NCI-H1930 (cell line): ENCODE measurements around the gene RIMBP2.
"Not testable (repeated sequence)": the region's sequence is repeated elsewhere in the genome, so short reads cannot be mapped to it uniquely, and the experiment has no call there.

Experiments
- DNase-seq, 2 experiments: peaks; one replicate each; lab custom pipeline; 2025; lab: John Stamatoyannopoulos, UW

The RIMBP2 gene

DNA sequence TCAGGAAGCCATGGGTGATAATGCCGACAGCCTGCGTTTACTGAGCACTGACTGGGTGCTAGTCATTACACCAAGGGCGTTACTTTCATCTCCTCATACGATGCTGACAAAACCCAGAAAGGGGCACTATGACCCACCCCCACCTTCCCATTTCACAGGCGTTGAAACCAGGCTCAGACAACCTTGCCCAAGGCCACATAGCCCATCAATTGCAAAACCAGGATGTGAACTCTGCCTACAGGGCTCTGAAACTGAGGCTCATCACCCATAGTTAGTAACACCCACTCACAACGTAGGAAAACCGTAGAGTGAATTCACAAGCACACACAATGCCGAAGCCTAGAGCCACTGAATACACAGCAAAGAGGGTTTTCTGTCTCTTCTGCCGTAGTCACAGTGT is 119.9 kb downstream of the RIMBP2 start:
- no peak for DNase-seq

DNA sequence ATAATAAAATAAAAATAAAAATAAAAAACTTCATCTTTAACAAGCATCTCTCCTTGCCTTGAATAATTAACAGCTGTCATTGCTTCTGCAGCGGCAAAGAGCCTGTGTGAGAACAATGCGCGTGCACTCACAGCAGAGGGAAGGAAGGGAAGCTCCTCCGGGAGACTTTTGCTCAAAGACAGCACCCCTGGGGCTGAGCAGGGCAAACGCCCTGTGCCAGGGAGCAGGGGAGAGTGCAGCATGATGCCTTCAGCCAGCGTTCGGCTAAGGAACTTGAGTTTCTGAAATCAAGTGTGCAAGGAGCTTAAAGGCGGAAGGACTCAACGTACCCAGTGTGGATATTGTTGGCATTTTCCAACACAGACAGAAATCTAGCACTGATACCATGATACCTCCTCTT is 120.5 kb downstream of the RIMBP2 start:
- no peak for DNase-seq

DNA sequence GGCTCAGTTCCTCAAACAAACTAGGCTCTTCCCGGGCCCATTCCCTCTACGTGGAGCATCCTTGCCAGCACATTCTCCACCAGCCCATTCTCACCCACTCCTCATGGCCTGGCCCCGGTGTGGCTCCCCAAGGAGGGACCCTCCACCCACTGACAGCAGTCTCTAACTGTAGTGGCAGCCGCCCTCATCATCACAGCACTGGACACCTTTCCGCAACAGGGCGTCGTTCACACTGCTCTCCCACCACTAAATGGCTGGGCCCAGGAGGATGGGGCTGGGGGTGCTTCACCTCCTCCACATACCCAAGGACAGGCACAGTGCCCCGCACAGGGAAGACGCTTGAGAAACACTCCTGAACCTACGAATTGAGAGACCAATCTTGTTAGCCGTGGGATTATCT is 123.0 kb downstream of the RIMBP2 start:
- no peak for DNase-seq

DNA sequence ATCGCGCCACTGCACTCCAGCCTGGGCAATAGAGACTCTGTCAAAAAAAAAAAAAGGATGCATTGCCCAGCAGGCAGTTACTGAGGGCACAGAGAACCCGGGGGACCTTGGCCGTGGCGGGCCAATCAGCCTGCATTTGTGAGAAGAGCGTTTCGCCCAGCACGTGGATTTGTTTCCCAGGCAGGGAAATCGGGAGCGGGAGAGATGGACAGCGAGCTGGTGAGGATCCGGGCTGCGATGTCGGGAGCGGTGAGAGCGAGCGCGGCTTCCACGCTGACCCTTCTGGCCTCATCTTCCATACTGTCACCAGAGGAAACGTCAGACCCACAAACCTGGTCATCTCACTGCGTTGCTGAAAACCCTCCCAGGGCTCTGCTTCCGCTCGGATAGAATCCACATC is 123.5 kb downstream of the RIMBP2 start:
- no peak for DNase-seq

DNA sequence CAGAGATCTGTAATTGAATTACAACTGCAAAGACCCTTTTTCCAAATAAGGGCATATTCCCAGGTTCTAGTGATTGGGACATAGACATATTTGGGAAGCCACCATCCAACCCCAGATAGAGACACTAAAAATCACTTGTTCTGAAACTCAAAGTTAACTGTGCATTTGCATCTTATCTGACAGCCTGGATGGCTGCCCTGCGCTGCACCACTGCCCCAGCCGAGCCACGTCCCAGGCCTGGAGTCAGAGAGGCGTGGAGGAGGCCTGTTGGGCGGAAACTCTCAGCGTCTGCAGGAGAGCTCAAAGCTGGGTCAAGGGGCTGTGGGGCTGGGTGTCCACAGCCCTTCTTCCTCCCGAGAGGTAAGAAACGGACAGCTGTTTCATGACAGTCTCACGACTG is 124.4 kb downstream of the RIMBP2 start:
- no peak for DNase-seq

DNA sequence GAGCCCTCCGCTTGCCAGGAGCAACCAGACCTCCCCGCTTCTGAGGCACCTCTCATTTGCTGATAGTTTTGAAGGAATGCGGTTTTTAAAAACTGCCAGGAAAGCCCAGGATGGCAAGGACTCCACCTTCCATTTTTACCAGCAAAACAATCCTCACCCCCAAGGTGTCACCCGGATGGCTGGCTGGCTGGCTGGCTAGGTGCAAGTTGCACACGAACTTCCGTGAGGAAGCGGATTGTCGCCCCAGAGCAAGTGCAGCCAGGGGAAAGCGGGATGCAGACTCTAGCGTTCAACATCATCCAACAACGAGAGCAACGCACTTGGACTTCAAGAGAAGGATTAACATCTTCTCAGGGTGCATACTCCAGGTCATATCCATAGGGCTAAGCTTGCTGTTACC is 125.4 kb downstream of the RIMBP2 start:
- no peak for DNase-seq

DNA sequence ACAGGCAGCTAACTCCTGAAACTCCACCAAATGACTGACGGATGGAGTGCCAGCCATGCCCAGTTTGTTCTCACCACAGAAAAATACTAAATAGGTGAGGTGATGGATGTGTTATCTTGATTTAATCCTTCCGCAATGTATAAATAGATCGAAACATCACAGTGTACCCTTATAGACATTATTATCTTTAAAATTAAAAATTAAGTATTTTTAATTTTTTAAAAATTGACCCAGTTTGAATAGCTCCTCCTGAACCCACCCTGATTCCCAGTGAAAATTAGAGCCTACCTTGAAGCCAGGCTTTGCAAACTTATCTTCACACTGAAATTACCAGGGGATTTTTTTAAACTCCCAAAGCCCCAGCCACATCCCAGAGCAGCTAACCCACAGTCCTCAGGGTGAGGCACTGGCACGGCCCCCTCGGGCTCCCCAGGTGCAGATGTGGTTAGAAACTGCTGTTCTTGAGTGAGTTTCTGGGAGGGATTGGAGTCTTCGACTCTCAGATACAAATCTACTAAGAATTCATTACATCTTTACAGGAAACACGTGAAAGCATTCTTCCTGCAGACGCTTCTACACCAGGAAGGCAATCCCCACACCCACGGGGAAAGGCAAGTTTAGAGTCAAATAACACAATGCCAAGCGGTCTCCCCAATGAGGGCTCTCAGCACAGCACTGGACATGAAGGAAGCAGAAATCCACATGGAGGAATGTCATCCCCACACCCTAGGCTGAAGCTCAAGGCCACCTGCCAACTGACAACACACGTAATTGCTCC is 126.4 kb downstream of the RIMBP2 start:
- no peak for DNase-seq

DNA sequence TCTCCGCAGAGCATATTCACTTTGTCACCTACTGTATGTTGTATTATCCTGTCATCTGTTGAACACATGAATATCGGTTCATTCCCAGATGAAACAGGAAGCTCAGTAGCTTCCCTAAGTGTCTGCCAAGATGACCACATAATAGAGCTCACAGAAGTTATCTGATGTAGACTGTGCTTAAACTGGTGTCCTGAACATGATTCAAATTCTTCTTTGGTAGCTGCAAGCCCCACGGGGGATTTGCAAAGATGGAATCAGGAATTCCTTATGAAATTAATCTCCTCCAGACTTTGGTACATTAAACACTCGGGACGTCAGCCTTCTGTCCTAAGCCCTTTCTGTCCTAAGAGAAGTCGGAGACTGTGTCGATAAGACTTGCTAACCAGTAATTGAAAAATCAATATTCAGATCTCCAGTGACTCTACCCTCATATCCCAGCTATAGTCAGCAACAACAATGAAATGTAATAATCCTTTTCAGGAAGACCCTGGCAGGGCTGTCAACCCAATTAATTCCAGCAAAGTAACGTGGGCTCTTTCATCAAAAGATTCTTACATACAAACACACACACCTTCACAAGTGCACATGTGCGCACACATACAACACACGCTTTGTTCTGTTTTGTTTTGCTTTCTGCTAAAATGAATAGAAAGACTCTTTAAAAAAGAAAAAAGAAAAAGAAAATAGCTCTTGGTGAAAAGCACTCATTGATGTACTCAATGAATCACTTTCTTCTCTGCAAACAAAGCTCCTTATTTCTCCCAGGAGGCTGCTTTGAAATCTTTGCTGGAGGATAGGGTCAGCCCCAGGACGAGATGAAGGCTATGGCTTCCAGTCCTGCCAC is 127.2 kb downstream of the RIMBP2 start:
- DNase-seq: no peak

DNA sequence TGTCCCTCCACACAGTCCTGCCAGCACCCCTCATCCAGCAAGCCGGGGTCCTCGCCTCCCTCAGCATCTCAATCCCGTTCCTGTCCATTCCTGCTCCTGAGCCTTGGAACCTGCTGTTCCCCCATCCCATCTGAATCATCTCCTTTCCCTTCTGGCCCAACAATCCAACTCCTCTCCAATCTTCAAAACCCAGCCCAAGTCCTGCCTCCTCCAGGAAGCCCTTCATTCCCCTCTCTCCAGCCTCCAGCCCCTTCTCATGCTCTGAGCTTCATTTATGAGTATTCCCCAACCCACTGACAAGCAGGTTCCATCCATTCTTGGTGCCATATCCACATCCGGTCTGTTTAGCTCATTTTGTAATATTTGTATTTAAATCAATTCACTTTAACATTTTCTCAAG is 128.1 kb downstream of the RIMBP2 start:
- no peak for DNase-seq

DNA sequence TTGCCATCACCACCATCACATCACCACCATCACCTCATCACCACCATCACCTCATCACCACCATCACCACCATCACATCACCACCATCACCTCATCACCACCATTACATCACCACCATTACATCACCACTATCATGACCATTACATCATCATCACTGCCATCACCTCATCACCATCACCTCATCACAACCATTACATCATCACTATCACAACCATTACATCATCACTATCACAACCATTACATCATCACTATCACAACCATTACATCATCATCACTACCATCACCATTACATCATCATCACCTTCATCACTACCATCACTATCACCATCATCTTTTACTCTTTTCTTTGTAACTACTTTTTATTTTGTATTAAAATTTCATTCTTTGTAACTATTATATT is 131.6 kb downstream of the RIMBP2 start:
- not testable (repeated sequence) for DNase-seq

DNA sequence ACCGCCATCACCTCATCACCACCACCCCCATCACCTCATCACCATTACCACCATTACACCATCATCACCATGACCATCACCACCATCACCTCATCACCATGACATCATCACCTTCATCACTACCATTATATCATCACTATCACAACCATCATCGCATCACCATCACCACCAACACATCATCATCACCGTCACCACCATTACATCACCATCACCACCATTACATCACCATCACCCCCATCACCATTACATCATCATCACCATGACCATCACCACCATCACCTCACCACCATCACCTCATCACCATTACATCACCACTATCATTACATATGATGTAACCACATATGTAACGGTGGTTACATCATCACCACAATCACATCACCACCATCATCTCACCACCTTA is 132.3 kb downstream of the RIMBP2 start:
- no peak for DNase-seq

DNA sequence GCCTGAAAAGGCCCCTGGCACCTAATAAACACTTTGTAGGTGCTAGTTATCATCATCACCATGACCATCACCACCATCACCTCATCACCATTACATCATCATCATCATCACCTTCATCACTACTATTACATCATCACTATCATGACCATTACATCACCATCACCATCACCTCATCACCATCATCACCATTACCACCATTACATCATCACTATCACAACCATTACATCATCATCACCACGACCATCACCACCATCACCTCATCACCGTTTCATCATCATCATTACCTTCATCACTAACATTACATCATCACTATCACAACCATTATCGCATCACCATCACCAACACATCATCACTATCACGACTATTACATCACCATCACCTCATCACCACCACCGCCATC is 132.8 kb downstream of the RIMBP2 start:
- no peak for DNase-seq

DNA sequence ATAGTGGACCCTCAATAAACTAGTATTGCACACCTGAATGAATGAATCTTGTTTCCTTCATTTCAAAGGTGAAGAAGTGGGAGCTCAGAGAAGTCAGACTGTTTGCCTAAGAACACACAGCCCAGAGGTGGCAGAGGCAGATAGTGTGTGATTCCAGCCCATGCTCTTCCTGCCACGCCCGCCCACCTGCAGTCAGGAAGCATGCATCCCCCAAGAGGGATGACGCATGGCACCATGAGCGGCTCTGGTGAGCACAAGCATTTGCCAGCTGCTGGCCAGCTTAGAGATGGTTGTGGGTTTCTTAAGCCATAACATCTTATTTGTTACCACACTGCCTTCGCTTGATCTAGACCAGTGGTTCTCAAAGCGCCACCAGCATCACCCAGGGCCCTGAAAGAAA is 133.8 kb downstream of the RIMBP2 start:
- no peak for DNase-seq

DNA sequence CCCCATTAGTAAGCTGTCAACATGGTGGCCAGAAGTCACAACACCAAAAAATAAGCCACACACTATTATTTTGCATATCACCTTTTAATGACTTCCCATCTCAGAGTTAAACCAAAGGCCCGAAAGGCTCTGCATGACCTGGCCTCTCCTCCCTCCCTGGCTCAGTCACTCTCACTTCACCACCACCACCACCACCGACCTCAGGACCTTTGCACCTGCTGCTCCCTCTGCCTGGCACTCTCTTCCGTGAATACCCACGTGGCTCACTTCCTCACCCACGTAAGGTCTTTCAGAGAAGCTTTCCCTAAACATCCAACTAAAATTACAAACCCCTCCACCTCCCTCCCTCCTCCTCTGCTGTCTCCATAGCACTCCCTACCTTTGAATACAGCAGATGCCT is 134.3 kb downstream of the RIMBP2 start:
- DNase-seq: no peak

DNA sequence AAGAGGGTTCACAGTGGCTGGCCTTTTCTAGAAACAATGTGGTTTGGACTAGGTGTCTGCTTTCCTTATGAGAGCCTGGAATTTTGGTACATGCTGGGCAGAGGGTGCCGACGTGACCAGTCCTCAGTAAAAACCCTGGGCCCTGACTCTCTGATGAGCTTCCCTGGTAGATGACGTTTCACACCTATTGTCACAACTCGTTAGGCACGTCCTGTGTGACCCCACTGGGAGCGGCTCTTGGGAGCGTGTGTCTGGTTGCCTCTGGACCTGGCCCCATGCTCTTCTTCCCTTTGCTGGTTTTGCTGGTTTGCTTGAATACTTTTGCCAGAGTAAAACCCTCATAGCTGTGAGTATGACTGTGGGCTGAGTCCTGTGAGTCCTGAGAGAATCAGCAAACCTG is 136.9 kb downstream of the RIMBP2 start:
- DNase-seq: no peak

DNA sequence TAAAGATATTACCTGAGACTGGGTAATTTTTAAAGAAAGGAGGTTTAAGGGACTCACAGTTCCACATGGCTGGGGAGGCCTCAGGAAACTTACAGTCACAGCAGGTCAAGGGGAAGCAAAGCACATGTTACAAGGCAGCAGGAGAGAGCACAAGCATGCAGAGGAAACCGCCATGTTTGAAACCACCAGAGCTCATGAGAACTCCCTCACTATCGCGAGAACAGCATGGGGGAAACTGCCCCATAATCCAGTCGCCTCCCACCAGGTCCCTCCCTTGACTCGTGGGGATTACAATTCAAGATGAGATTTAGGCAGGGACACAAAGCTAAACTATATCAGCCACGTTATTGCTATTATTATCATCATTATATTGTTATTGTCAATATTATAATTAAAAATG is 138.7 kb downstream of the RIMBP2 start:
- DNase-seq: no peak

DNA sequence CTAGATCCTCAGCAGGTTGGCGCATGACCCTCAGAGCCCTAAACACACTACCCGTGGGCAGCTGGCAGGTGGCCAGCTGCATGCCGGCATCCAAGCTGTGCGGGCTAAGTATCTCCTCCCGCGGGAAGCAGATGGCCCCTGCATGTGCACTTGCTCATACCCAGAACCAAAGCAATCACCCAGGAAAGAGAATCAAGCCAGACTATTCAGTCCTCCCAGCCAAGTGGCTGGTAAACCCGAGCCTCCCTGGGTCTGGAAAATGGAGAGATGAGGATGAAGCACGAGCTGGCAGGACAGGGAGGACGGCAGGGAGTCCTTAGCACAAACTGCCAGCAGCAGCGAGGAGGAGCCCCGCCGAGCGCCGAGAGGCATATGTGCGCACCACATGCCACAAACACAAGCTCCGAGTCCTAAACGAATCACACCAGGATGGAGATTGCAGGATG is 139.7 kb downstream of the RIMBP2 start:
- no peak for DNase-seq

DNA sequence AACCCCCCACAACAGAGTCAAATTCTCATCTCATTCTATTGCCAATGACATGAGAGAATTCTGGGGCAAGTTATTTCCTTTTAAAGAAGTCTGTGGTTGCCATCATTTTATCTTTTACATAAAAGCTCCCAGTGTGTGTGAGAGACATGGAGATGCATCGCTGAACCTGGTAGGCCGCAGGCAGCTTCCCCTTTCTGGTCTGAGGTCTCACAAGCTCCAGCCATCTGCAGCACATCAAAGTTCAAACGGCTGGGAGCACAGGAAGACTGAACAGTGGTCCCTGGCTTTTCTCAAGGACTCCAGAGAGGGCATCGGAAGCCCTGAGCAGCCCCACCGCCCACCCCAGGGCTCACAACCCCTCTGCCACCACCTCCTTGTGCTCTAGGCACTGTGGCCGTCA is 141.7 kb downstream of the RIMBP2 start:
- DNase-seq: no peak

DNA sequence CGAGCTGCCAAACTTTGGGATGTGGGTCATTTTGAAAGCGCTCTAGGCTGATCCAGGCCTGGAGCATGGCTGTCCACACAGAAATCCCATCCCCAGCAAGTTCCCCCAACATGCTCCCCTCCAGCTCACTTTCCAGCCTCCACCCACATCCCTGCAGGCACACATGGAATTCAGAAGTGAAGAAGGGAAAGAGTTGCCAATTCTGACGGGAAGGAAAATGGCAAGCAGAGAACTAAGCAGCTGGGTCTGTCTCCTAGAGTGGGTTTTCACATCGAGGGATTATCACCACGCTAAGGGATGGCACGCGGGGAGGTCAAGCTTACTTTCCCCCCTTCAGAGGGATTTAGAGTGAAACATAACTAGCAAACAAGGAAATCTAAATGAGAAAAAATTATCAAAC is 142.3 kb downstream of the RIMBP2 start:
- DNase-seq: no peak

DNA sequence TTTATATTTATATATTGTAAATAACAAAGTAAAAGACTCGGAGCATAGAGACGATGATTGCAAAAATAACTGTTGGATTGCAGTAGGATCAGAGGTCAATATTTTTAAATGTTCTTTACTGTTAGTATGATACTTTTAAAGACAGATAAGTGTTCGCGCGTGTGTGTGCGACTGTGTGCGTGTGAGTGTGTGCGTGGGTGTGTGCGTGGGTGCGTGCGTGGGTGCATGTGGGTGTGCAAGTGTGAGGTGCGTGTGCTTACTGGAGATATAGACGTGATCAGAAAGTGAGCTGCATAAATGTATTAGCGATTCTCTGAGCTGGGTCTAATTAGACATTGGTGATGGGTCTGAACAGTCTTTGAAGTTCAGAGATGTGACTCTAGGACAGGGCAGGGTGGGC is 142.9 kb downstream of the RIMBP2 start:
- DNase-seq: no peak

DNA sequence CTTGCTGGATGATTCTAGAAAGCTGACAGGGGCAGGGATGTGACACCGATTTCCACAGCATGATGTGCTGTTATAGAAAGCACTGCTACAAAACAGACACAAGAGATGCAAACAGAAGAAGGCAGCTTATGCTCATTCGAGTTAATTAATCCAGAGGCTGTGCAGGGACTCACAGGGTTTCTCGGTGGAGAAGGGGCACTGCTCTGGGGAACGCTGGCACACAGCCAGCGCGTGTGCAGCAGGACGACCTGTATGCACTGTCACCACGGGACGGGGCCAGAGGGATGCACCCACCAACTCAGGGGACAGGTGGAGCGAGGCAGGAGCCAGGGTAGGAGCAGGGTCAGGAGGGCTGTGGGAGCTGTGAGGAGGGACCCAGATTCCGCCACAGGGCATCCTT is 143.5 kb downstream of the RIMBP2 start:
- DNase-seq: no peak

DNA sequence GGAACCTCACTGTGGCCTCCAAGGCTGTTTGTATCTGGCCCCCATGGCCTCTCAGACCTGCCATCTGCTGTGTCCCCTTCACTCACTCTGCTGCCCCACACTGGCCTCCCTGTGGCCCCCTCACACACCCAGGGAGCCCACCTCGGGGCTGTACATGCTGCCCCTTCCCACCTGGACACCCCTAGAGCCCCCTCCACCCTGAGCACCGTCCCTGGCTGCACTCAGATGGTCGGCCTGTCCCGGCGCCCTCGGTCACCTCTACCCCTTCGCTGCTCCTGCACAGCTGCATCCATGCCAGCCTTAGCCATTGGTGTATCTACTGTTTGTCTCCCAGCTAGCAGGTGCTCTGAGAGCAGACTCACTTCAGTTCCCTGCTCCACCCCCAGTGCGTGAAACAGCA is 144.4 kb downstream of the RIMBP2 start:
- no peak for DNase-seq

DNA sequence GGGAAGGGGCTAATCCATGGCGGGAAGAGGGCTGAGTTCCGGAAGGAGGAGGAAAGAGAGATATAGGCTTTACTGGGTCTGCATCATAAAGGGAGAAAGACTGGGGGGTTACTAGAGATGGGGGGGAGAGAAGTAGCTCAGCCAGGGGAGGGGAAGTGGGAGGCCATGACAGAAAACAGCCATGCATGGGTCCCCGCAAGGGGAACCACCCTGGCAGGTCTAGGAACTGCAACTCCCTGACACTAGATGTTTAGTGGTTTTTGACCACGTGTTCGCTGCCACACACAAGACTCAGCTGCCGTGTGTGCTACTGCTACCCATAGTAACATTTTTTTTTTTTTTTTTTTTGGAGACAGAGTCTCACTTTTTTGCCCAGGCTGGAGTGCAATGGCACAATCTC is 145.0 kb downstream of the RIMBP2 start:
- DNase-seq: no peak

DNA sequence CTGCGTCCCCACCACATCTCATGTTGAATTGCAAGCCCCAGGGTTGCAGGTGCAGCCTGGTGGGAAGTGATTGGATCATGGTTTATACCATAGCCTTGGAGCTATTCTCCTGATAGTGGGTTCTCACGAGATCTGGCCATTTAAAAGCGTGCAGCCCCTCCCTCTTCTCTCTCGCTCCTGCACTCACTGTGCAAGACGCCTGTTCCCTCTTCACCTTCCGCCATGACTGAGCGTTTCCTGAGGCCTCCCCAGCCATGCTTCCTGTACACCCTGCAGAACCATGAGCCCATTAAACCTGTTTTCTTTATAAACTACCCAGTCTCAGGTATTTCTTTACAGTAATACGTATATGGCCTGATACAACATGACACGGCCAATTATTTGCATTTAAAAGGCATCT is 146.6 kb downstream of the RIMBP2 start:
- no peak for DNase-seq
